B cell (primary cell): Measurements from ENCODE around the gene TMC7. TPM values are rescaled to one million over a fixed set of nuclear protein-coding genes. Genes with fewer than 3 reads are reported as not detected.

ENCODE experiments used
- ATAC-seq: fragments of 200-7000 bp; cut with Tn5 transposase; one replicate; pipeline ENCODE4 v1.10.0; 2021; ENCODE audit warnings: low read depth, mild to moderate bottlenecking, moderate number of reproducible peaks, moderate library complexity
- CTCF ChIA-PET: fragments of 350-600 bp; sonication (Branson Sonifier 250); formaldehyde crosslinking; loops from one replicate; lab custom pipeline; 2021; ENCODE audit warnings: antibody characterized with exemption, inconsistent platforms; lab: Charles Lee
- POLR2A ChIA-PET: fragments of 350-600 bp; sonication (Branson Sonifier 250); formaldehyde crosslinking; loops from one replicate; lab custom pipeline; 2021; ENCODE audit warnings: antibody characterized with exemption; lab: Charles Lee
- DNase-seq: peaks from one replicate; pipeline ENCODE4 v3.0.0; 2013
- H2AFZ ChIP-seq: 2 replicates; pipeline ENCODE4 v1.6.1; 2012; ENCODE audit warnings: mild to moderate bottlenecking, low read depth, low read length; ENCODE audit not compliant: insufficient read depth, poor library complexity, severe bottlenecking
- H3K27ac ChIP-seq, 2 donors: 1 replicate in 1 of 2; 2 replicates in 1 of 2; pipeline ENCODE4 v1.5.1; 2012 to 2013; ENCODE audit warnings: low read length in 2 of 2, mild to moderate bottlenecking in 2 of 2, moderate library complexity in 1 of 2
- H3K27me3 ChIP-seq, 4 experiments: fragments of 200-600 bp in 1 of 4; sonication (generic) in 1 of 4; replicated peaks in 1 of 4; 1 replicate in 2 of 4; 2 replicates in 2 of 4; pipeline versions ENCODE4 v1.6.1 to v1.7.0; 2013 to 2016; ENCODE audit warnings: low read length in 3 of 4, mild to moderate bottlenecking in 2 of 4, mixed read lengths in 1 of 4, moderate library complexity in 1 of 4; ENCODE audit not compliant: insufficient read depth in 4 of 4, control insufficient read depth in 3 of 4; ENCODE audit errors: control extremely low read depth in 1 of 4
- H3K36me3 ChIP-seq, 2 experiments: replicated peaks in 1 of 2; 1 replicate in 1 of 2; 2 replicates in 1 of 2; pipeline versions ENCODE4 v1.6.1 to v1.7.1; 2013; ENCODE audit warnings: low read length in 1 of 2; ENCODE audit not compliant: insufficient read depth in 2 of 2, control insufficient read depth in 1 of 2; ENCODE audit errors: control extremely low read depth in 1 of 2, extremely low read depth in 1 of 2
- H3K4me1 ChIP-seq, 2 donors: fragments of 200-600 bp in 1 of 2; sonication (generic) in 1 of 2; 1 replicate in 1 of 2; 2 replicates in 1 of 2; pipeline versions ENCODE4 v1.5.1 to v1.6.1; 2013 to 2017; ENCODE audit warnings: low read length in 2 of 2; ENCODE audit not compliant: control insufficient read depth in 2 of 2, insufficient read depth in 2 of 2
- H3K4me2 ChIP-seq: replicated peaks from 2 replicates; pipeline ENCODE3; 2012; ENCODE audit warnings: mild to moderate bottlenecking, low read depth, low read length; ENCODE audit not compliant: poor library complexity, severe bottlenecking
- H3K4me3 ChIP-seq, 5 experiments: fragments of 200-600 bp in 1 of 5; sonication (generic) in 1 of 5; 1 replicate in 3 of 5; 2 replicates in 2 of 5; pipeline versions ENCODE4 v1.5.1 to v1.7.0; 2011 to 2016; ENCODE audit warnings: low read length in 4 of 5, mild to moderate bottlenecking in 4 of 5, low read depth in 2 of 5, control low read depth in 1 of 5, moderate library complexity in 1 of 5; ENCODE audit not compliant: insufficient read depth in 1 of 5; ENCODE audit errors: control extremely low read depth in 1 of 5, extremely low read depth in 1 of 5
- H3K79me2 ChIP-seq: fragments of 200-600 bp; sonication (generic); one replicate; pipeline ENCODE4 v1.6.0; 2016; ENCODE audit warnings: low read length; ENCODE audit not compliant: control insufficient read depth, insufficient read depth
- H3K9ac ChIP-seq: fragments of 200-600 bp; sonication (generic); 2 replicates; pipeline ENCODE4 v1.6.1; 2017; ENCODE audit warnings: mild to moderate bottlenecking, low read length, moderate library complexity
- H3K9me3 ChIP-seq, 3 donors: one replicate each; pipeline versions ENCODE4 v1.6.1 to v1.7.1; 2013; ENCODE audit warnings: low read length in 2 of 3; ENCODE audit not compliant: control insufficient read depth in 2 of 3, insufficient read depth in 1 of 3; ENCODE audit errors: control extremely low read depth in 1 of 3
- H4K20me1 ChIP-seq: 2 replicates; pipeline ENCODE4 v1.6.0; 2012; ENCODE audit warnings: mild to moderate bottlenecking, low read length; ENCODE audit not compliant: insufficient read depth, control insufficient read depth, poor library complexity, severe bottlenecking
- H3K27ac Mint-ChIP-seq: one replicate; pipeline ENCODE4 v1.8.0; 2021; ENCODE audit warnings: mixed read lengths
- H3K27me3 Mint-ChIP-seq: one replicate; pipeline ENCODE4 v1.8.0; 2021; ENCODE audit warnings: mixed read lengths
- H3K4me1 Mint-ChIP-seq: one replicate; pipeline ENCODE4 v1.8.0; 2021; ENCODE audit warnings: mixed read lengths
- H3K4me3 Mint-ChIP-seq: one replicate; pipeline ENCODE4 v1.8.0; 2021; ENCODE audit warnings: mixed read lengths
- H3K9me3 Mint-ChIP-seq: one replicate; pipeline ENCODE4 v1.8.0; 2022; ENCODE audit warnings: mixed read lengths; ENCODE audit not compliant: insufficient read depth
- CTCF ChIP-seq: fragments of 200-600 bp; IDR thresholded peaks from one replicate; pipeline ENCODE4 v1.8.0; 2022; ENCODE audit warnings: antibody characterized with exemption, mild to moderate bottlenecking
- EZH2 ChIP-seq: IDR thresholded peaks from 2 replicates; pipeline ENCODE4 v1.6.1; 2012; ENCODE audit warnings: borderline replicate concordance, low read depth, mild to moderate bottlenecking, moderate library complexity, low read length; ENCODE audit not compliant: insufficient read depth, poor library complexity, severe bottlenecking
- WGBS: methylation state at CpG from one replicate; pipeline ENCODE4 v1.1.5; 2013; ENCODE audit warnings: missing lambda C conversion rate; ENCODE audit not compliant: insufficient coverage; 5-methylcytosine and 5-hydroxymethylcytosine counted together
- intact Hi-C: fragments of 100-400 bp; cut with micrococcal nuclease; formaldehyde crosslinking; loops from one replicate; pipeline ENCODE4 v1.10.0; 2022
- polyA plus RNA-seq: library from polyadenylated mRNA; depleted of rRNA; stranded (reverse); fragments of >200 nt; gene quantifications from 2 replicates; pipeline ENCODE4 v1.2.3, GENCODE V29; 2012
- total RNA-seq, 2 donors: library from RNA; stranded (reverse); fragments of 120-200 nt in 1 of 2; gene quantifications; 1 replicate in 1 of 2; 2 replicates in 1 of 2; pipeline versions ENCODE4 v1.2.3 to v1.2.4, GENCODE V29; 2013 to 2022

Gene TMC7
- total and polyA plus RNA-seq, 2 donors (not counting 1 experiment from before 2014, with no cell fraction given) = not detected

- H3K4me1 Mint-ChIP-seq = no peaks in the 10 kb centered on the region
- H3K9ac ChIP-seq = no peak overlapping the region
- peaks cover 0 to 5% (median 0%) of the 10 kb centered on the region in 3 donors for H3K9me3 ChIP-seq
- H3K9me3 Mint-ChIP-seq = no peaks in the 10 kb centered on the region
- ChIA-PET CTCF (interaction anchor here (0.7 to 1.7 kb wide), 2 partner anchors 8 to 164 kb away, joined by 3 to 9 read pairs; no protein-coding TSS in a partner anchor), POLR2A (no interaction called here)
- no peak for DNase-seq
- no peaks in the 10 kb centered on the region for H3K27me3 ChIP-seq
- no peaks in the 10 kb centered on the region for H4K20me1 ChIP-seq
- H3K4me1 ChIP-seq = no peaks in the 10 kb centered on the region
- no peak for ATAC-seq
- no peak overlapping the region for H3K27ac ChIP-seq
- H3K4me3 ChIP-seq = no peak overlapping the region
- 100% methylated on average over 2 of the region's 6 CpGs for WGBS
- intact Hi-C loops = no loop called here
- H3K4me2 ChIP-seq = no peak overlapping the region
- H2AFZ ChIP-seq = no peak overlapping the region
- peaks cover 7 to 23% of the 10 kb centered on the region in 2 experiments for H3K36me3 ChIP-seq
- H3K4me3 Mint-ChIP-seq = no peak overlapping the region
- TF ChIP-seq CTCF (no peak), EZH2 (no peak)
- H3K79me2 ChIP-seq = no peaks in the 10 kb centered on the region
- no peak overlapping the region for H3K27ac Mint-ChIP-seq
- no peaks in the 10 kb centered on the region for H3K27me3 Mint-ChIP-seq
These were observed 94.1 kb downstream of the TMC7 start for GRCh38 chr16:19077879-19078278.

GRCh38 chr16:19083670-19084069 is 99.9 kb downstream of the TMC7 start:
- Histone ChIP-seq H3K36me3 (peaks cover 0 to 3% of the 10 kb centered on the region in 2 experiments), H3K27me3 (peaks cover 0 to 13% (median 8%) of the 10 kb centered on the region in 4 experiments), H3K9ac (no peak overlapping the region), H3K79me2 (no peaks in the 10 kb centered on the region), H2AFZ (no peak overlapping the region), H3K4me2 (no peak overlapping the region), H3K9me3 (peaks cover 0 to 5% (median 0%) of the 10 kb centered on the region in 3 donors), H3K4me3 (no peak overlapping the region), H3K4me1 (peaks cover 7 to 10% of the 10 kb centered on the region in 2 donors), H3K27ac (no peak overlapping the region), H4K20me1 (no peaks in the 10 kb centered on the region)
- ATAC-seq = no peak
- 71% methylated on average over 1 of the region's 1 CpG for WGBS
- Mint-ChIP-seq H3K4me3 (no peak overlapping the region), H3K27me3 (peaks cover 4% of the 10 kb centered on the region), H3K27ac (no peak overlapping the region), H3K9me3 (no peaks in the 10 kb centered on the region), H3K4me1 (peaks cover 5% of the 10 kb centered on the region)
- POLR2A ChIA-PET = no interaction called here
- no peak for TF ChIP-seq EZH2
- TF ChIP-seq CTCF = no peak
- DNase-seq = no peak
- intact Hi-C loops = no loop called here
- CTCF ChIA-PET = interaction anchor here (4.5 to 7.5 kb wide), 2 partner anchors 292 to 419 kb away, joined by 83 to 122 read pairs; no protein-coding TSS in a partner anchor
